Activated naive CD8-positive, alpha-beta T cell treated with anti-CD3 and anti-CD28 coated beads, Interleukin-2, amount 50 U/mL, for 24 hours (primary cell): ENCODE measurements around the gene LHB.
A peak's percentile ranks its signal among the peaks of the same experiment; 100 is the strongest.
"Not testable (repeated sequence)": the region's sequence is repeated elsewhere in the genome, so short reads cannot be mapped to it uniquely, and the experiment has no call there.

ENCODE experiments used
- ATAC-seq: fragments of 150-1000 bp; cut with Tn5 transposase; one replicate; pipeline ENCODE4 v1.10.0; 2021
- DNase-seq: peaks from one replicate; pipeline ENCODE4 v3.0.0; 2021
- H3K27ac Mint-ChIP-seq: one replicate; pipeline ENCODE4 v1.8.0; 2021; ENCODE audit warnings: mild to moderate bottlenecking, mixed read lengths
- H3K27me3 Mint-ChIP-seq: one replicate; pipeline ENCODE4 v1.8.0; 2021; ENCODE audit warnings: mixed read lengths
- H3K36me3 Mint-ChIP-seq: one replicate; pipeline ENCODE4 v1.8.0; 2021; ENCODE audit warnings: low read depth, mixed read lengths
- H3K4me1 Mint-ChIP-seq: one replicate; pipeline ENCODE4 v1.8.0; 2021; ENCODE audit warnings: mixed read lengths
- H3K4me3 Mint-ChIP-seq: one replicate; pipeline ENCODE4 v1.8.0; 2021; ENCODE audit warnings: mild to moderate bottlenecking, moderate library complexity, mixed read lengths
- H3K9me3 Mint-ChIP-seq: one replicate; pipeline ENCODE4 v1.8.0; 2021; ENCODE audit warnings: mixed read lengths

Gene LHB

GRCh38 chr19:49017041-49017665 lies at the start of gene LHB:
Gene LHB (minus strand): TSS chr19:49017091. CDS start chr19:49017081, 10 bp downstream.
- peaks cover 33% of the 10 kb centered on the region for H3K4me1 Mint-ChIP-seq
- H3K4me3 Mint-ChIP-seq: peak within 1 kb of the TSS; percentile 24
- H3K27ac Mint-ChIP-seq: no peak within 1 kb of the TSS
- no peak for DNase-seq
- peaks cover 8% of the 10 kb centered on the region for H3K36me3 Mint-ChIP-seq
- H3K9me3 Mint-ChIP-seq: no peaks in the 10 kb centered on the region
- ATAC-seq: no peak
- peaks cover 6% of the 10 kb centered on the region for H3K27me3 Mint-ChIP-seq

- ATAC-seq (no peak), DNase-seq (no peak)
- no peak overlapping the region for H3K4me3 Mint-ChIP-seq
- no peaks in the 10 kb centered on the region for H3K4me1 Mint-ChIP-seq
- H3K27ac Mint-ChIP-seq: no peak overlapping the region
- H3K27me3 Mint-ChIP-seq: peaks cover 54% of the 10 kb centered on the region
- H3K36me3 Mint-ChIP-seq: peaks cover 3% of the 10 kb centered on the region
- H3K9me3 Mint-ChIP-seq: no peaks in the 10 kb centered on the region
Observed at GRCh38 chr19:49065905-49066512, 49.1 kb upstream of the LHB start.

- no peak for DNase-seq
- no peak within 1 kb of the TSS for H3K4me3 Mint-ChIP-seq
- H3K27ac Mint-ChIP-seq: no peak within 1 kb of the TSS
- no peak for ATAC-seq
- no peaks in the 10 kb centered on the region for H3K36me3 Mint-ChIP-seq
- no peaks in the 10 kb centered on the region for H3K4me1 Mint-ChIP-seq
- H3K9me3 Mint-ChIP-seq: no peaks in the 10 kb centered on the region
- peaks cover 56% of the 10 kb centered on the region for H3K27me3 Mint-ChIP-seq
Observed at GRCh38 chr19:49064768-49065611, 48.1 kb upstream of the LHB start, which contains the start of gene NTF4. Gene NTF4 (minus strand): TSS chr19:49064818. CDS start chr19:49061997, 2,821 bp downstream.

- H3K27me3 Mint-ChIP-seq: peaks cover 57% of the 10 kb centered on the region
Observed at GRCh38 chr19:49064029-49064629, 47.2 kb upstream of the LHB start.

GRCh38 chr19:49061445-49061844 lies 44.6 kb upstream of the LHB start:
- ATAC-seq (no peak), DNase-seq (no peak)
- Mint-ChIP-seq H3K27ac (no peak overlapping the region), H3K4me3 (no peak overlapping the region), H3K27me3 (peaks cover 64% of the 10 kb centered on the region), H3K36me3 (no peaks in the 10 kb centered on the region), H3K4me1 (peaks cover 14% of the 10 kb centered on the region), H3K9me3 (no peaks in the 10 kb centered on the region)

More at GRCh38 chr19:49064029-49064629, 47.2 kb upstream of the LHB start:
- no peaks in the 10 kb centered on the region for H3K36me3 Mint-ChIP-seq
- ATAC-seq (no peak), DNase-seq (no peak)
- H3K4me3 Mint-ChIP-seq: no peak overlapping the region
- H3K27ac Mint-ChIP-seq: no peak overlapping the region
- H3K4me1 Mint-ChIP-seq: no peaks in the 10 kb centered on the region
- H3K9me3 Mint-ChIP-seq: no peaks in the 10 kb centered on the region

- peaks cover 63% of the 10 kb centered on the region for H3K27me3 Mint-ChIP-seq
- no peaks in the 10 kb centered on the region for H3K9me3 Mint-ChIP-seq
- peaks cover 17% of the 10 kb centered on the region for H3K4me1 Mint-ChIP-seq
- H3K27ac Mint-ChIP-seq: no peak overlapping the region
- H3K4me3 Mint-ChIP-seq: no peak overlapping the region
- no peak for DNase-seq
- no peak for ATAC-seq
- H3K36me3 Mint-ChIP-seq: no peaks in the 10 kb centered on the region
Observed at GRCh38 chr19:49061000-49061399, 44.1 kb upstream of the LHB start.

- Mint-ChIP-seq H3K4me1 (peaks cover 17% of the 10 kb centered on the region), H3K36me3 (no peaks in the 10 kb centered on the region), H3K4me3 (no peak overlapping the region), H3K9me3 (no peaks in the 10 kb centered on the region), H3K27ac (no peak overlapping the region), H3K27me3 (peaks cover 60% of the 10 kb centered on the region)
- DNase-seq (no peak), ATAC-seq (no peak)
Observed at GRCh38 chr19:49059053-49059452, 42.2 kb upstream of the LHB start.

GRCh38 chr19:49058562-49058961 lies 41.7 kb upstream of the LHB start:
- peaks cover 17% of the 10 kb centered on the region for H3K4me1 Mint-ChIP-seq
- no peaks in the 10 kb centered on the region for H3K9me3 Mint-ChIP-seq
- DNase-seq (peak; percentile 34), ATAC-seq (no peak)
- no peak overlapping the region for H3K4me3 Mint-ChIP-seq
- no peak overlapping the region for H3K27ac Mint-ChIP-seq
- no peaks in the 10 kb centered on the region for H3K36me3 Mint-ChIP-seq
- peaks cover 56% of the 10 kb centered on the region for H3K27me3 Mint-ChIP-seq

GRCh38 chr19:49057636-49058234 lies 40.8 kb upstream of the LHB start, which contains the start of gene CGB7:
Gene CGB7 (minus strand): TSS chr19:49057749. CDS start chr19:49055375, 2,374 bp downstream.
- DNase-seq: peak; percentile 48
- ATAC-seq: no peak
- Mint-ChIP-seq H3K4me1 (peaks cover 17% of the 10 kb centered on the region), H3K27ac (no peak within 1 kb of the TSS), H3K27me3 (peaks cover 50% of the 10 kb centered on the region), H3K9me3 (no peaks in the 10 kb centered on the region), H3K4me3 (peak within 1 kb of the TSS; percentile 58), H3K36me3 (no peaks in the 10 kb centered on the region)

GRCh38 chr19:49056902-49057596 lies 40.2 kb upstream of the LHB start:
- peak; percentile 14 for ATAC-seq
- H3K4me3 Mint-ChIP-seq: peak overlapping the region; percentile 58
- H3K9me3 Mint-ChIP-seq, H3K27ac Mint-ChIP-seq, DNase-seq, H3K36me3 Mint-ChIP-seq: not testable (repeated sequence)
- H3K4me1 Mint-ChIP-seq: peaks cover 17% of the 10 kb centered on the region
- peaks cover 50% of the 10 kb centered on the region for H3K27me3 Mint-ChIP-seq

- peak; percentile 66 for DNase-seq
- Mint-ChIP-seq H3K9me3 (no peaks in the 10 kb centered on the region), H3K4me3 (peak overlapping the region; percentile 58), H3K27ac (no peak overlapping the region), H3K36me3 (no peaks in the 10 kb centered on the region), H3K27me3 (peaks cover 50% of the 10 kb centered on the region), H3K4me1 (peaks cover 17% of the 10 kb centered on the region)
- peak; percentile 70 for ATAC-seq
Observed at GRCh38 chr19:49056101-49056901, 39.4 kb upstream of the LHB start.

- not testable (repeated sequence) for H3K27me3 Mint-ChIP-seq, H3K27ac Mint-ChIP-seq, DNase-seq, H3K36me3 Mint-ChIP-seq, ATAC-seq, H3K4me1 Mint-ChIP-seq, H3K4me3 Mint-ChIP-seq, H3K9me3 Mint-ChIP-seq
Observed at GRCh38 chr19:49050376-49051033, 33.6 kb upstream of the LHB start.

- not testable (repeated sequence) for H3K4me1 Mint-ChIP-seq, H3K27me3 Mint-ChIP-seq
Observed at GRCh38 chr19:49049834-49050233, 32.9 kb upstream of the LHB start.

More at GRCh38 chr19:49049834-49050233, 32.9 kb upstream of the LHB start:
- H3K36me3 Mint-ChIP-seq, ATAC-seq, DNase-seq, H3K4me3 Mint-ChIP-seq, H3K27ac Mint-ChIP-seq, H3K9me3 Mint-ChIP-seq: not testable (repeated sequence)
